Measurements from ENCODE around the gene FCGR3A. TPM values are rescaled to one million over a fixed set of nuclear protein-coding genes. Genes with fewer than 3 reads are reported as not detected.
"Not testable (repeated sequence)": the region's sequence is repeated elsewhere in the genome, so short reads cannot be mapped to it uniquely, and the experiment has no call there.

Gene FCGR3A
- polyA plus RNA-seq, 1 experiment: not detected

DNA sequence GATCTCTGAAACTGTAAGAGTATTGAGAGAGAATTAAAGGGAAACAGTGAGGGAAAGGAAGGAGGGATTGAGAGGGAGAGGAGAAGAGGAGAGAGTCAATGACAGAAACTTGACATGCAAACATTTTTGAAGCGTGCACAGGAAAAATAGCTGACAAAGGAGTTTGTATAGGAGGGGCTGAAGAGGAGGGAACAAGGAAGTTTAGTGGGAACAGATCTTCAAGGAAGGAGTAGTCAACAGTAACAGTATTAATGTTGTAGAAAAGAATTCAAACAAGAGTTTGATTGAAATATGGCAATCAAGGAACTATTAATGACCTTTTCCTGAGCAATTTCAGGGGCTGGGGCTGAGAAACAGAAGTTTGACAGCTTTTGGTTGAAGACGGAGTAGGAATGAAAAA is 4.0 kb upstream of the FCGR3A start:
- CTCF ChIA-PET; H3K27me3 ChIP-seq (ENCODE audit: control insufficient read depth, insufficient read depth, low read length); H3K36me3 ChIP-seq (ENCODE audit: control insufficient read depth, insufficient read depth, low read length); DNase-seq (ENCODE audit: low read depth); POLR2A ChIA-PET; H3K4me3 ChIP-seq (ENCODE audit: low read depth, low read length): not testable (repeated sequence)

DNA sequence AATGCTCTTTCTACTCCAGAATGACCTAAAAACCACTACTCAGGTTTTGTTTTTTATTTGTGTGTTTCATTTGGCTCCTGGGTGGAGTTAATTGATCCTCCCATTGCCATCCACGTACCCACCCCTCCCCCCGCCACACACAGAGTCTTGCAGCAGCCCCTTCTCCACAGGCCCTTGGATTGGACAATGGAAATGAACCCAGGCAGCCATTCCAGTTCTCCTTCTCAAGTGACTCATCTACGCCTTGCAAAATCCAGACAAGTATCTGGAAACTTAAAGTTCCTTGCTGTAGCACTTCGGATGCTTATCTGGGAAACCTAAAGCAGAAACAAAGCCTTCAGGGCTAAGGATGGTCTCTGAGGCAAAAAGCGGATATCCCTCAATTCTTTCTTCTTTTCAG is 1.3 kb upstream of the FCGR3A start:
- H3K27me3 ChIP-seq (ENCODE audit: control insufficient read depth, insufficient read depth, low read length); CTCF ChIA-PET; H3K4me3 ChIP-seq (ENCODE audit: low read depth, low read length); POLR2A ChIA-PET; DNase-seq (ENCODE audit: low read depth); H3K36me3 ChIP-seq (ENCODE audit: control insufficient read depth, insufficient read depth, low read length): not testable (repeated sequence)

DNA sequence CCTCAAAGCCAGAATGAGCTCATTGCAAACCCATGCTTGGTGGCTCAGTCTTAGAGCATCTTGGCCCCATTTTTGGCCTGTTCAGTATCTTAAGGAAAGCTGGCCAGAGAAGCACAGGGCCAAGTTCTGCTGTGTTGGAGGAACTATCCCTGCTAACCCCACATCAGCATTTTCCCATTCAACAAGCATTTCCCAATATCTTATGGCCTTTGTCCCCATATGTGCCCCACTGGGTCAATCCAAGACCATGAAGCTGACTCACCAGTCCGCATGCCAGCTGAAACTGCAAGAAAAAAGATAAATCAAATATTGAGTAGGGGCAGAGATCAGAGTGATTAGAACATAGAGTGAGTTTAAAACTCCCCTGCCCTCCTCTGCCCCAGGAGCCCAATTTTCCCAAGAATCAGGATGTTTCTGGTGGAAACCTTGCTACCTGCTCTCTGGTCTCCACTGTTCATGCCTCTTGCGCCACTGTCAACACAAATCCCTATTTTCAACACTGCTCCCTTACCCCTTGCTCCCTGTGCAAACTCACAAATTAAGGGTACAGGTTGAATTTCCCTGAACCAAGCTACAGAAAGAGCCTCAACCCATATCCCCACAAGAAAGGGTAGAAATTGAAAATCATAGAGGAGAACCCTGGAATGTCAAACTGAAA is 740 bp downstream of the FCGR3A start:
- CTCF ChIA-PET; DNase-seq (ENCODE audit: low read depth); POLR2A ChIA-PET; H3K4me3 ChIP-seq (ENCODE audit: low read depth, low read length); H3K36me3 ChIP-seq (ENCODE audit: control insufficient read depth, insufficient read depth, low read length); H3K27me3 ChIP-seq (ENCODE audit: control insufficient read depth, insufficient read depth, low read length): not testable (repeated sequence)

DNA sequence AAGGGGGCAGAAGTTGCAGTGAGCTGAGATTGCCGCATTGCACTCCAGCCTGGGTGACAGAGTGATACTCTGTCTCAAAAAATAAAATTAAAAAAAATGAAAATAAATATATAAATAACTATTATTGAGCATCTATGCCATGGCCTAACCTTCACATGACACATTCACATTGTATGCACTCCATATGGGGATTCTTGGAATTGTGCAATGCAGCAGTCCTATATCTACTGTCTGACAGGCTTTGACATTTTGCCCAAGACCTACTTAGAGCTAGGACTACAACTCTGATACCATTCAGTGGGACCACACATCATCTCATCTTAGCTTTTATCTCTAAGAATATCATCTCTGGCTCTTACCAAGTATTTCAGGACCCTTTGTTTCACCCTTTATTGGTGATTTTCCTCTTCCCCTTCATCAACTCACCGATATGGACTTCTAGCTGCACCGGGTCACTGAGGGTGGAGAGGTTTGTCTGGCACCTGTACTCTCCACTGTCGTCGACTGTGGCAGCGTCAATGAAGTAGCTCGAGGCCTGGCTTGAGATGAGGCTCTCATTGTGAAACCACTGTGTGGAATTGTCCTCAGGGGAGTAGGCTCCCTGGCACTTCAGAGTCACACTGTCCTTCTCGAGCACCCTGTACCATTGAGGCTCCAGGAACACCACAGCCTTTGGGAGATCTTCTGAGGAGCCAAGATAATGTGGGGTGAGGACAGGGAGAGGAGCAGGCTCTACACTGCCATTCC is 1.4 kb downstream of the FCGR3A start:
- H3K36me3 ChIP-seq (ENCODE audit: control insufficient read depth, insufficient read depth, low read length); DNase-seq (ENCODE audit: low read depth); H3K27me3 ChIP-seq (ENCODE audit: control insufficient read depth, insufficient read depth, low read length); POLR2A ChIA-PET; CTCF ChIA-PET; H3K4me3 ChIP-seq (ENCODE audit: low read depth, low read length): not testable (repeated sequence)

DNA sequence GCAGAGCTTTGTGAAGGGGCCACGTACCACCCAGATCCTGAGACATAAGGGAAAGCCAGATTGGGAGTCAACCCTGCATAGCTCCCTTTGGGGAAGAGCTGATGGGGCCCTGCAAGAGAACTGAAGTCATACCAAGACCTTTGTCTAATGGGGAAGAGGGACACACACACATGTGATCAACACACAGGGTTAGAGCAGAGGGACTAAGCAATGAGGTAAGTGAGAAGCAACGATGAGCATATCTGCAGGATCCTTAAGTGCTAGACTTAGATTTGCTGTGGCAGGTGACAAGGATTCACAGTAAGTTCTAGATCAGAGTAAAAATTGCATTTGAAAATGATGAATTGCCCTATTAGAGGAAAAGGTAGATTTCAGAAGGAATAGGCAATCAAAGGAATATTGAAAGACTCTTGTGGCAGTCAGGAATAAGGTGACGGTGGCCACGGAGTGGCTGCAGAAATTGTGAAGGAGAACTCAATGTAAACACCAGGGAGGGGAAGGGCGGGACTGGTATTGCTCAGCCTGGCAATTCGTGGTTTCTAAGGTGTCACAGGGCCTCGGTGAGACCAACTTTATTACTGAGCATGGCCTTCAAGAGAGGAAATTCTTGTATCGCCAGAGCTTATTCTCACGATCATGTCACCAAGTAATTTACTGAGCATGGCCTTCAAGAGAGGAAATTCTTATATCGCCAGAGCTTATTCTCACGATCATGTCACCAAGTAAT is 4.5 kb downstream of the FCGR3A start:
- DNase-seq (ENCODE audit: low read depth); H3K27me3 ChIP-seq (ENCODE audit: control insufficient read depth, insufficient read depth, low read length); POLR2A ChIA-PET; H3K36me3 ChIP-seq (ENCODE audit: control insufficient read depth, insufficient read depth, low read length); H3K4me3 ChIP-seq (ENCODE audit: low read depth, low read length); CTCF ChIA-PET: not testable (repeated sequence)

DNA sequence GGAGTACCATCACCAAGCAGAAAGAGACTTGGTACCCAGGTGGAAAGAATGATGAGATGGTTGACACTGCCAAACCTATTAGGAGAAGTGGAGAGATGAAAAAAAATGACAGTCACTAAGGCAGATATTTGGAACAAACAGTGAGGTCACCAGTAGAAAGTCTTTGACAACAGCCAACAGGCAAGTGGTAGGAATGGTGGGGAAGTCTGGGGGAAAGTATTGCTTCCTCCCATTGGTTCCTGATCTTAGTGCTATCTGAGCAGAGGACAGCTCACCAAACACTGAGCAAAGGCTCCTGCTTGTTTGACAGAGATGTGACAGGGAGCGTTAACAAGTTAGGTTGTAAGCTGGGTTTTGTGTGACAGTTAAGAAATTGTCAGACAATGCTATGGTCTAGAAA is 6.5 kb downstream of the FCGR3A start:
- H3K27me3 ChIP-seq (ENCODE audit: control insufficient read depth, insufficient read depth, low read length); H3K36me3 ChIP-seq (ENCODE audit: control insufficient read depth, insufficient read depth, low read length); DNase-seq (ENCODE audit: low read depth); H3K4me3 ChIP-seq (ENCODE audit: low read depth, low read length); CTCF ChIA-PET; POLR2A ChIA-PET: not testable (repeated sequence)

DNA sequence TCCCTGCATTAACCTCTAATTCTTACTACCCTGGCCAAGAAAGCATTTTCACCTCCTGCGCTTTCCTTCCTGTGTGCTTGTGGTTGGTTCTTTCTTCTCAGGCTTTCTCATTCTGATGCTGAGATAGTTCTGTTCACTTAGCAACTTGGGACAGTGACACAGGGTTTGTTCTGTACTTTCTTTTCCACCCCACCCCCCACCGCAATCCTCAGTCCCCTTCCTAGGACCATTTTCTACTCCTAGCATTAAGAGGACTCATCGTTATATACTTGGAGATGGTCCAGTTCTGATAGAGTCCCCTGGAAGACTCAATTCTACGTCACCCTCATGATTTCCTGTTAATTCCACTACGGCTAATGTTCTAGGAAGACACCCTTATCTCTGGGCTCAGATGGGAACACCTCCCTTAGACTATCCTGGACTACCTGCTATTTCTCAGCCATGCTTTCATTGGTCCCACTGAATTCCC is 7.5 kb downstream of the FCGR3A start:
- H3K4me3 ChIP-seq (ENCODE audit: low read depth, low read length); POLR2A ChIA-PET; DNase-seq (ENCODE audit: low read depth); H3K36me3 ChIP-seq (ENCODE audit: control insufficient read depth, insufficient read depth, low read length); H3K27me3 ChIP-seq (ENCODE audit: control insufficient read depth, insufficient read depth, low read length): not testable (repeated sequence)
- CTCF ChIA-PET: interaction anchor here (0.7 kb wide), 1 partner anchor 1444 kb away, joined by 3 read pairs; the partner anchor contains the start of gene IGSF8

DNA sequence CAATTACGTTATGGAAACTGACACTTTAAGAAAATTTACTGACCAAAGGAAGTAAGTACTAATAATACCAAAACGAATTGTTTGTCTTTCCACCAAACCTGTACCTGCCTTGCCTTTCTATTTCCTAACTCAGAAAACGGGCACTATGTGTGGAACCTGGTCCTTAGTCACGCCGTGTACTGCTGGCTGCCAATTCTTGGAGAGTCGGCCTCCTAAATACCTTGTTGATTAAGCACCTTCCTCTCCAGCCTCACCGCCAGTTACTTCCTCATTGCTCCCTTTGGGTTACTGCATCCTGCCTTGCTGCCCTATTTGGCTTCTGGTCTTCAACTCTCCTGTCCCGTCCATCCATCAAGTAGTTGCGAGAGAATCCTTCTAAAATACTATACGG is 9.1 kb downstream of the FCGR3A start:
- CTCF ChIA-PET: interaction anchor here (1.2 kb wide), 1 partner anchor 198 kb away, joined by 3 read pairs; no protein-coding TSS in a partner anchor
- POLR2A ChIA-PET: not testable (repeated sequence)

DNA sequence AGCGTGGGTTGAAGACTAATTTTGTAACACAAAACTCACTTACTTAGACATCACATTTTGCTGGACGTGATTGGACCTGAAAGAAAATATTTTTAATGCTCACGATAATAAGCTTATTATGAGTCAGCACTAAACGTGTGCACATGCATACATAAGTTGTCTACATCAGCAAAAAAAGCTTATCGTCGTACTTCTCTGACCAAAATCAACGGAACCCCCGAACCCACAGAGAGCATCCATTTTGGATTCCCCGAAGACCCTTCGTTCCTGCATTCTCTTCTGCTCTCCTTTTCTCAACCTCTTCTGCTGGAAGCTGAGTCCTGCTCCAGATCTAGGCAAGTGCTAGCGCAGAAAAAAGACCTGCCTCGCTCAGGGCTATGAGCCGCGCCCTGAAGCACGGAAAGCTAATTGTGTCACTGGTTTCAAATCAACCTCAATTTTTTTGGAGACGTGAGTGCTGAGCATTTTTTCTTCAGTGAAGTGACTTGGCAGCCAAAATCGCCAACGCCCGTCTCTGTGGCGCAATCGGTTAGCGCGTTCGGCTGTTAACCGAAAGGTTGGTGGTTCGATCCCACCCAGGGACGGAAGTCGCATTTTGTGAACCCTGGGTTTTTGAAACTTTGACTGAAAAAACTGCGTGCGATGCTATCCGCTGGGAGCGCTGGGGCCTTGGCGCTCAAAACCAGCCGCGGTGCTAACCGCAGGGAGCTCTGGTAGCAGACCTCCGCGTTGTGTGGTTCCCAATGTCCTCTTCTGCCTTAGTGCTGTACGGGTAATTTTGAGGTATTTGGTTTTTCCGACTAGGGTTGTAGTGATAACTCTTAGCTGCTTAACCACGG is 9.7 kb downstream of the FCGR3A start:
- DNase-seq (ENCODE audit: low read depth); H3K36me3 ChIP-seq (ENCODE audit: control insufficient read depth, insufficient read depth, low read length); POLR2A ChIA-PET; H3K27me3 ChIP-seq (ENCODE audit: control insufficient read depth, insufficient read depth, low read length): not testable (repeated sequence)
- CTCF ChIA-PET: interaction anchor here (0.6 to 1.2 kb wide), 2 partner anchors 56 to 199 kb away, joined by 3 read pairs; no protein-coding TSS in a partner anchor
- peak overlapping the region; percentile 50 for H3K4me3 ChIP-seq (ENCODE audit: low read depth, low read length)

More for the DNA sequence above, 9.1 kb downstream of the FCGR3A start:
- not testable (repeated sequence) for H3K27me3 ChIP-seq (ENCODE audit: control insufficient read depth, insufficient read depth, low read length); DNase-seq (ENCODE audit: low read depth); H3K4me3 ChIP-seq (ENCODE audit: low read depth, low read length); H3K36me3 ChIP-seq (ENCODE audit: control insufficient read depth, insufficient read depth, low read length)

DNA sequence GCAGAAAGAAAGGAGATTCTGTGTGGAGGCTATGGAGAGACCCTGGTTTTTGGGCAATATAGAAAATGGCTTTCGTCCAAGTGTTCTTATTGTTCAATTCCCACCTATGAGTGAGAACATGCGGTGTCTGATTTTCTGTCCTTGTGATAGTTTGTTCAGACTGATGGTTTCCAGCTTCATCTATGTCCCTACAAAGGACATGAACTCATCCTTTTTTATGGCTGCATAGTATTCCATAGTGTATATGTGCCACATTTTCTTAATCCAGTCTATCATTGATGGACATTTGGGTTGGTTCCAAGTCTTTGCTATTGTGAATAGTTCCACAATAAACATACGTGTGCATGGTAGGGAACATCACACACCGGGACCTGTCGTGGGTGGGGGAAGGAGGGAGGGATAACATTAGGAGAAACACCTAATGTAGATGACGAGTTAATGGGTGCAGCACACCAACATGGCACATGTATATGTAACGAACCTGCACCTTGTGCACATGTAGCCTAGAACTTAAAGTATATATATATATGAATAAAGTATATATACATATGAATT is 10.6 kb downstream of the FCGR3A start:
- DNase-seq (ENCODE audit: low read depth); H3K36me3 ChIP-seq (ENCODE audit: control insufficient read depth, insufficient read depth, low read length); POLR2A ChIA-PET; H3K27me3 ChIP-seq (ENCODE audit: control insufficient read depth, insufficient read depth, low read length); H3K4me3 ChIP-seq (ENCODE audit: low read depth, low read length): not testable (repeated sequence)
- CTCF ChIA-PET: interaction anchor here (0.6 kb wide), 1 partner anchor 55 kb away, joined by 3 read pairs; no protein-coding TSS in a partner anchor

DNA sequence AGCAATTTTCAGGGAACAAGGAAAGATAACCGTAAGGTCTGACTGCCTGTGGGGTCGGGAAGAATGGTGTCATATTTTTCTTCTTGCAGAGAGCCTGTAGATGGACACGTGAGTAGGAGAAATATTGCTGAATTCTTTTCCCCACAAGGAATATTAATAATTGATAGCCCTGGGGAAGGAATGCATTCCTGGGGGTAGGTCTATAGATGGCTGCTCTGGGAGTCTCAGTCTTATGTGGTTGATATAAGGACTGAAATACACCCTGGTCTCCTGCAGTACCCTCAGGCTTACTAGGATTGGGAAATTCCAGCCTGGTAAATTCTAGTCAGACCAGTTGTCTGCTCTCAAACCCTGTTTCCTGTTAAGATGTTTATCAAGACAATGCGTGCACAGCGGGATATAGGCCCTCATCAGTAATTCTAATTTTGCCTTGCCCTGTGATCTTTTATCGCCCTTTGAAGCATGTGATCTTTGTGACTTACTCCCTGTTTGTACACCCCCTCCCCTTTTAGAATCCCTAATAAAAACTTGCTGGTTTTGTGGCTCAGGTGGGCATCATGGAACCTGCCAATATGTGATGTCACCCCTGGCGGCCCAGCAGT is 12.4 kb downstream of the FCGR3A start:
- H3K36me3 ChIP-seq (ENCODE audit: control insufficient read depth, insufficient read depth, low read length); POLR2A ChIA-PET; DNase-seq (ENCODE audit: low read depth); H3K27me3 ChIP-seq (ENCODE audit: control insufficient read depth, insufficient read depth, low read length); CTCF ChIA-PET; H3K4me3 ChIP-seq (ENCODE audit: low read depth, low read length): not testable (repeated sequence)
